ENCODE measurements around the gene HSFX4. TPM values are rescaled to one million over a fixed set of nuclear protein-coding genes. Genes with fewer than 3 reads are reported as not detected.

HSFX4 gene
- not detected in 2 replicates for total RNA-seq

GRCh38 chrX:149929400-149929799 lies at the start of gene HSFX4:
HSFX4 (plus strand) TSS chrX:149929573; CDS start chrX:149929645, 72 bp downstream.

GRCh38 chrX:149881081-149881711 lies 48.2 kb upstream of the HSFX4 start, which contains the start of gene MAGEA8:
MAGEA8 (plus strand) TSS chrX:149881183; CDS start chrX:149884273, 3,090 bp downstream.

GRCh38 chrX:149938427-149938880 lies 9.1 kb downstream of the HSFX4 start, which contains the start of gene EOLA2:
EOLA2 (minus strand) TSS chrX:149938491; CDS start chrX:149933874, 4,617 bp downstream.

Other genes with a start within 250 kb of the HSFX4 start
- gene MAGEA11, start 217.5 kb upstream of the HSFX4 start, total RNA-seq: not detected in 2 replicates
- gene HSFX1, start 155.5 kb upstream of the HSFX4 start, total RNA-seq: 0.13 and 0.81 TPM in 2 replicates
- not detected in 2 replicates for gene MAGEA9, start 147.6 kb upstream of the HSFX4 start, total RNA-seq
- not detected in 2 replicates for gene MAGEA8, start 48.4 kb upstream of the HSFX4 start, total RNA-seq
- gene EOLA2, start 8.9 kb downstream of the HSFX4 start, total RNA-seq: 24.3 and 28.4 TPM in 2 replicates

All from mesangial cell (primary cell).